Upper lobe of right lung (tissue), 1 donor: ENCODE measurements around the gene ALDH3A1. TPM values are rescaled to one million over a fixed set of nuclear protein-coding genes. Genes with fewer than 3 reads are reported as not detected.

ENCODE experiments used
- ATAC-seq: fragments of 200-7000 bp; cut with Tn5 transposase; one replicate; pipeline ENCODE4 v1.9.1; 2020; ENCODE audit warnings: mild to moderate bottlenecking, moderate library complexity
- DNase-seq: peaks from one replicate; pipeline ENCODE4 v3.0.0-alpha.2; 2020
- H3K27ac ChIP-seq: fragments of 200-600 bp; one replicate; pipeline ENCODE4 v1.8.0; 2022
- H3K27me3 ChIP-seq: fragments of 200-600 bp; one replicate; pipeline ENCODE4 v1.8.0; 2022; ENCODE audit warnings: mild to moderate bottlenecking
- H3K36me3 ChIP-seq: fragments of 200-600 bp; one replicate; pipeline ENCODE4 v1.8.0; 2022
- H3K4me1 ChIP-seq: fragments of 200-600 bp; one replicate; pipeline ENCODE4 v1.8.0; 2022
- H3K4me3 ChIP-seq: fragments of 200-600 bp; one replicate; pipeline ENCODE4 v1.8.0; 2022; ENCODE audit warnings: mild to moderate bottlenecking
- H3K9me3 ChIP-seq: fragments of 200-600 bp; one replicate; pipeline ENCODE4 v1.8.0; 2022
- intact Hi-C: fragments of 100-400 bp; cut with DNase I; formaldehyde crosslinking; loops from one replicate; pipeline ENCODE4 v1.11.0; 2022
- total RNA-seq: library from RNA; stranded (reverse); fragmentation: NEBNext Ultra II Directional; extraction: Animal tissue kit (Norgen Biotek cat#: 25700); gene quantifications from one replicate; pipeline ENCODE4 v1.2.1, GENCODE V29; 2021
- TF ChIP-seq, protein P1 (sequence below): fragments of 200-600 bp; IDR thresholded peaks from one replicate; pipeline ENCODE4 v1.8.0; 2022; ENCODE audit warnings: antibody characterized with exemption
- donor health status: DM: no; HTN: yes; CAD: no; lungs with severe emphysema.

ALDH3A1 gene
- total RNA-seq, 1 donor from 2014 or later, result 10.5 TPM

DNA sequence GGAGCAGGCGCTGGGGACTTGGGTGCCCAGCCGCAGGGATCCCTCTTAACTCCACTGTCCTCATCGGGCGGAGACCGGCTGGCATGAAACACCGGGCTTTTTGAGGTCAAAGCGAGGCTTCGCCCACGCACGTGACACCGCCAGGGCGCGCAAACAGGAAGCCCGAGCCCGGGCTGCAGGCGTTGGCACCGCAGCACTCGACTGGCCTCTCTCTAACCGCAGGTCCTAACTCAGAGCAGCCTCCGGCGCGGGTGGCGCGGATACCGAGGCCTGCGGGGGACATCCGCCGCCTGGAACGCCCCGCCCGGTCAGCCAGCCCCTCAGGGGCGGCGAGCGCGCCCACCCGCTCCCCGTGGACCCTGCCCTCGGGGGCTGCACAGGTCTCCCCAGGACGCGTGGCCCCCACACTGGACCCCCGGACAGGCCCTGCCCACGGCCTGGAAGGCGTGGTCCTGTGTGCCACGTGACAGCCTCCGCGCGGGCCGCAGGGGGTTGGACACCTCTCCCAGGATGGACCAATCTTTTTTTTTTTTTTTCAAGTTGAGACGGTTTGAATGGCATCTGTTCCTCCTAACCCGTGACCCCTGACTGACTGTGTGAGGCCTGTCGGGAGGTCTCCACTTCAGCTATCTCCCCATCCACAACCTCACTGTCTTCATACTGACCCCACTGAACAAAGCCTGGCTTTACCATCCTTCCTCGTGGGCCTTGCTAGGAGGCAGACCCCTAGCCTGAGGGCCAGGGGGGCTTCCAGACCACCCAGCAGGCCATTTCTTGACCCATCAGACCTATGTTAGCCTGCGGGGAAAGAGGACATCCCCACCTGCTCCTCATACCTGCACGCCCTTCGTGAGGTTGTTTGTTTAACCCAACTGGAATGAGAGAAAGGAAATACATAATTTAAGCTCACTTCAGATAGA lies 23.3 kb downstream of the ALDH3A1 start:
- Histone ChIP-seq H3K27ac (peak overlapping the region; percentile 71), H3K27me3 (no peaks in the 10 kb centered on the region), H3K4me1 (peaks cover 52% of the 10 kb centered on the region), H3K9me3 (no peaks in the 10 kb centered on the region), H3K36me3 (no peaks in the 10 kb centered on the region), H3K4me3 (peak overlapping the region; percentile 35)
- intact Hi-C loops, result no loop called here
- TF ChIP-seq, protein P1, sequence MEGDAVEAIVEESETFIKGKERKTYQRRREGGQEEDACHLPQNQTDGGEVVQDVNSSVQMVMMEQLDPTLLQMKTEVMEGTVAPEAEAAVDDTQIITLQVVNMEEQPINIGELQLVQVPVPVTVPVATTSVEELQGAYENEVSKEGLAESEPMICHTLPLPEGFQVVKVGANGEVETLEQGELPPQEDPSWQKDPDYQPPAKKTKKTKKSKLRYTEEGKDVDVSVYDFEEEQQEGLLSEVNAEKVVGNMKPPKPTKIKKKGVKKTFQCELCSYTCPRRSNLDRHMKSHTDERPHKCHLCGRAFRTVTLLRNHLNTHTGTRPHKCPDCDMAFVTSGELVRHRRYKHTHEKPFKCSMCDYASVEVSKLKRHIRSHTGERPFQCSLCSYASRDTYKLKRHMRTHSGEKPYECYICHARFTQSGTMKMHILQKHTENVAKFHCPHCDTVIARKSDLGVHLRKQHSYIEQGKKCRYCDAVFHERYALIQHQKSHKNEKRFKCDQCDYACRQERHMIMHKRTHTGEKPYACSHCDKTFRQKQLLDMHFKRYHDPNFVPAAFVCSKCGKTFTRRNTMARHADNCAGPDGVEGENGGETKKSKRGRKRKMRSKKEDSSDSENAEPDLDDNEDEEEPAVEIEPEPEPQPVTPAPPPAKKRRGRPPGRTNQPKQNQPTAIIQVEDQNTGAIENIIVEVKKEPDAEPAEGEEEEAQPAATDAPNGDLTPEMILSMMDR, result no peak
- peak; percentile 91 for DNase-seq
- ATAC-seq, result peak; percentile 83

DNA sequence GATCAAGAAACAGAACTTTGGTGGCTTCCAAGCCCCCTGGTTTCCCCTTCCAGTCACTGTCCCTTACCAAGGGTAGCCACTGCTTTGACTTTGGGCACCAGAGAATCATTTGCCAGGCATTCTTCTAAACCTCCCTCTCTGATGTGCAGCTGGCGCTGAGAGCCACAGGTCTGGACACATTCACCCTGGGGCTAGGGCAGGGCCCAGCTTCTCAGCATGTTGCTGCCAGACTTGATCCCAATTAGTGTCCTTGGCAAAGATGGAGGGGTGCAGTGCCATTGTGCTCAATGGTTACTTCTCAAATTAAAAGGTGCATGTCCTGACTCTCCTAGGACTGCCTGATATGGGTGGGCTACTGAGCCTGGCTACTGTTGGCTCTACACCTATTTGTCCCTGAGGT lies 24.1 kb downstream of the ALDH3A1 start:
- DNase-seq, result no peak
- ATAC-seq, result no peak
- H3K4me1 ChIP-seq, result peaks cover 44% of the 10 kb centered on the region
- H3K27me3 ChIP-seq, result no peaks in the 10 kb centered on the region
- no peak overlapping the region for H3K27ac ChIP-seq
- peak overlapping the region; percentile 35 for H3K4me3 ChIP-seq
- TF ChIP-seq, protein P1, result no peak
- H3K36me3 ChIP-seq, result no peaks in the 10 kb centered on the region
- intact Hi-C loops, result no loop called here
- no peaks in the 10 kb centered on the region for H3K9me3 ChIP-seq

- Histone ChIP-seq H3K27ac (no peak overlapping the region), H3K36me3 (no peaks in the 10 kb centered on the region), H3K27me3 (no peaks in the 10 kb centered on the region), H3K4me1 (peaks cover 16% of the 10 kb centered on the region), H3K9me3 (no peaks in the 10 kb centered on the region), H3K4me3 (no peak overlapping the region)
- ATAC-seq (no peak), DNase-seq (peak; percentile 61)
- intact Hi-C loops, result no loop called here
- TF ChIP-seq, protein P1, result no peak
These were observed 27.3 kb downstream of the ALDH3A1 start for GRCh38 chr17:19720631-19721426.

DNA sequence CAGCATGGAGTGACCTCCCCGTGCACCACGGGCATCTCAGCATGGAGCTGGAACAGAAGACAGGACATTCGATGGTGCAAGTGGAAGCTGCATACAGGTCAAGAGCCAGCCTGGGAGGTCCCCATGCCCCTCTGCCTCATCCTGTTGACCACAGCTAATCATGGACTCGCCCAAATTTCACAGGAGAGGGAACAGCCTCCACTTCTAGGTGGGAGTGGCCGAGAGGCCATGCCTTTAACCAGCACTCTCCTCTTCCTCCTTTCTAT lies 28.0 kb downstream of the ALDH3A1 start:
- intact Hi-C loops, result no loop called here
- no peak overlapping the region for H3K4me3 ChIP-seq
- peaks cover 16% of the 10 kb centered on the region for H3K4me1 ChIP-seq
- no peaks in the 10 kb centered on the region for H3K27me3 ChIP-seq
- H3K36me3 ChIP-seq, result no peaks in the 10 kb centered on the region
- TF ChIP-seq, protein P1, result no peak
- no peak for ATAC-seq
- H3K9me3 ChIP-seq, result no peaks in the 10 kb centered on the region
- peak; percentile 59 for DNase-seq
- H3K27ac ChIP-seq, result no peak overlapping the region

DNA sequence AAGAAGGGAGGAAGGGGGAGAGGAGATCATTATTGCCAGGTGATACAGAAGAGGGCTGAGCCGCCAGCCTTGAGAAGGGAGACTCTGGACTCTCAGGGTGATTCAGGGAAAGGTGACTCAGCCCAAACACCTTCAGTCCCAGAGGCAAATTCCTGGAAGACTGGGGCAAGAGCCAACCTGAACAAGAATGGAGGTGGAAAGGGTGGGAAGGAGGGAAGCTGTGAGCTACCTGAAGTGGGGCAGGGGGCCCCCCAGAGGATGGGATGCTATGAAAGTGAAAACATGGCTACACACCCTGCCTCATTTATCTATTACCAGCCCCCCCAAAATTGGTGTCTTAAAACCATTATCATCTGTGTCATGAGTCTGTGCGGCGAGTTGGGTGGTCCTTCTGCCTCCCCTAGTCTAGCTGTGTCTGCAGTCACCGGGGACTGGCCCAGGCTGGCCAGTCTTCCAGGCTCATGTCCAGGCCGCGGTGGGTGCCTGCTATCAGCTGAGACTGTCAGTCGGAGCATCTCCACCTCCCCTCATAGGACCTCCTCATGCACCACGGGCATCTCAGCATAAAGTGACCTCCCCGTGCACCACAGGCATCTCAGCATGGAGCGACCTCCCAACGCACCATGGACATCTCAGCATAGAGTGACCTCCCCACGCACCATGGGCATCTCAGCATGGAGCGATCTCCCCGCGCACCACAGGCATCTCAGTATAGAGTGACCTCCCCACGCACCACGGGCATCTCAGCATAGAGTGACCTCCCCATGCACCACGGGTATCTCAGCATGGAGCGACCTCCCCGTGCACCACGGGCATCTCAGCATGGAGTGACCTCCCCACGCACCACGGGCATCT lies 28.5 kb downstream of the ALDH3A1 start:
- TF ChIP-seq, protein P1, result no peak
- Histone ChIP-seq H3K36me3 (no peaks in the 10 kb centered on the region), H3K27ac (no peak overlapping the region), H3K9me3 (no peaks in the 10 kb centered on the region), H3K27me3 (no peaks in the 10 kb centered on the region), H3K4me3 (no peak overlapping the region), H3K4me1 (peaks cover 12% of the 10 kb centered on the region)
- ATAC-seq (no peak), DNase-seq (peak; percentile 47)
- intact Hi-C loops, result no loop called here
